WTC11 (cell line): ENCODE data around the gene STAB2.

Source experiments
- CREB1 ChIP-seq: sonication (generic); formaldehyde crosslinking; IDR thresholded peaks from 2 replicates; pipeline ENCODE4 v1.8.0; 2023; ENCODE audit warnings: mild to moderate bottlenecking, missing genetic modification reagents
- FOXK1 ChIP-seq: sonication (generic); formaldehyde crosslinking; IDR thresholded peaks from 2 replicates; pipeline ENCODE4 v1.8.0; 2022; ENCODE audit warnings: mild to moderate bottlenecking, moderate library complexity, missing genetic modification reagents
- JUN ChIP-seq: sonication (generic); formaldehyde crosslinking; IDR thresholded peaks from 2 replicates; pipeline ENCODE4 v1.8.0; 2023; ENCODE audit warnings: mild to moderate bottlenecking, missing genetic modification reagents
- NFATC4 ChIP-seq: fragments of 250-450 bp; sonication (Bioruptor Pico); IDR thresholded peaks from 2 replicates; pipeline ENCODE4 v1.9.0; 2021; ENCODE audit warnings: mild to moderate bottlenecking
- RELA ChIP-seq: sonication (generic); formaldehyde crosslinking; IDR thresholded peaks from 2 replicates; pipeline ENCODE4 v1.8.1; 2022; ENCODE audit warnings: missing genetic modification reagents, mild to moderate bottlenecking, borderline replicate concordance
- TP53 ChIP-seq: sonication (generic); formaldehyde crosslinking; IDR thresholded peaks from 2 replicates; pipeline ENCODE4 v1.8.1; 2023; ENCODE audit warnings: mild to moderate bottlenecking, missing genetic modification reagents
- USF2 ChIP-seq: sonication (generic); formaldehyde crosslinking; IDR thresholded peaks from 2 replicates; pipeline ENCODE4 v1.8.1; 2023; ENCODE audit warnings: mild to moderate bottlenecking, missing genetic modification reagents, moderate library complexity
- ZNF317 ChIP-seq: sonication (generic); formaldehyde crosslinking; IDR thresholded peaks from 2 replicates; pipeline ENCODE4 v1.8.1; 2023; ENCODE audit warnings: low read depth, mild to moderate bottlenecking, moderate library complexity, missing genetic modification reagents, borderline replicate concordance
- ZNF396 ChIP-seq: fragments of 250-450 bp; sonication (Bioruptor Pico); IDR thresholded peaks from 2 replicates; pipeline ENCODE4 v1.8.0; 2021; ENCODE audit warnings: mild to moderate bottlenecking, moderate library complexity, borderline replicate concordance
- ZNF416 ChIP-seq: fragments of 250-450 bp; sonication (Bioruptor Pico); IDR thresholded peaks from 2 replicates; pipeline ENCODE4 v1.9.0; 2021; ENCODE audit warnings: mild to moderate bottlenecking, inconsistent platforms
- TF ChIP-seq, protein P1 (sequence below): fragments of 200-600 bp; IDR thresholded peaks from 2 replicates; pipeline ENCODE4 v1.8.0; 2022; ENCODE audit warnings: antibody characterized with exemption

DNA sequence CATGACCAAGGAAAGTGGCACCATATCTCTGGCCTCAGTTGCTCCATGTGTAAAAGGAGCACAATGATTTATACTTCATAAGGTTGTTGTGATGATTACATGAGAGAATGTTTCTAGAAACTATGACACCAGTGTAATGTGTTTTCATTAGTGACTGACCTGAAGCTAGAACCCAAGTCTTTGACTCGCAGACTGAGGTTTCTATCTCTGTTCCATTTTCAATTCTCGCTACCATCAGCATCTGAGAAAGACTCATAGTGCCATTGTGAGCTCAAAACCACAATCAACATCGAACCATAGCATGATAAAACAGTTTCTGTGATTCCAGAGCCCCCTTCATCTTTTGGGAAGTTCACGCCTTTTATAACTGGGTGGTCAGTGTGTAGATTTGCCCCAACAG, 53.8 kb downstream of the STAB2 start:
- TF ChIP-seq RELA (CRISPR knock-in tag): no peak
- no peak for TF ChIP-seq FOXK1 (CRISPR knock-in tag)
- TF ChIP-seq ZNF416 (CRISPR knock-in tag): no peak
- TF ChIP-seq ZNF317: no peak
- no peak for TF ChIP-seq TP53
- TF ChIP-seq, protein P1, sequence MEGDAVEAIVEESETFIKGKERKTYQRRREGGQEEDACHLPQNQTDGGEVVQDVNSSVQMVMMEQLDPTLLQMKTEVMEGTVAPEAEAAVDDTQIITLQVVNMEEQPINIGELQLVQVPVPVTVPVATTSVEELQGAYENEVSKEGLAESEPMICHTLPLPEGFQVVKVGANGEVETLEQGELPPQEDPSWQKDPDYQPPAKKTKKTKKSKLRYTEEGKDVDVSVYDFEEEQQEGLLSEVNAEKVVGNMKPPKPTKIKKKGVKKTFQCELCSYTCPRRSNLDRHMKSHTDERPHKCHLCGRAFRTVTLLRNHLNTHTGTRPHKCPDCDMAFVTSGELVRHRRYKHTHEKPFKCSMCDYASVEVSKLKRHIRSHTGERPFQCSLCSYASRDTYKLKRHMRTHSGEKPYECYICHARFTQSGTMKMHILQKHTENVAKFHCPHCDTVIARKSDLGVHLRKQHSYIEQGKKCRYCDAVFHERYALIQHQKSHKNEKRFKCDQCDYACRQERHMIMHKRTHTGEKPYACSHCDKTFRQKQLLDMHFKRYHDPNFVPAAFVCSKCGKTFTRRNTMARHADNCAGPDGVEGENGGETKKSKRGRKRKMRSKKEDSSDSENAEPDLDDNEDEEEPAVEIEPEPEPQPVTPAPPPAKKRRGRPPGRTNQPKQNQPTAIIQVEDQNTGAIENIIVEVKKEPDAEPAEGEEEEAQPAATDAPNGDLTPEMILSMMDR: no peak
- TF ChIP-seq CREB1 (CRISPR knock-in tag): no peak
- TF ChIP-seq NFATC4 (CRISPR knock-in tag): no peak
- no peak for TF ChIP-seq USF2 (CRISPR knock-in tag)
- TF ChIP-seq ZNF396: no peak
- TF ChIP-seq JUN: no peak
